Stimulated activated CD4-positive, alpha-beta T cell treated with anti-CD3 and anti-CD28 coated beads, Interleukin-1b, Interleukin-23, amount 100 ng/mL, for 4 hours (primary cell): Measurements from ENCODE around the gene LRGUK.
"Not testable (repeated sequence)": the region's sequence is repeated elsewhere in the genome, so short reads cannot be mapped to it uniquely, and the experiment has no call there.

Experiments used
- DNase-seq, 2 donors: peaks; one replicate each; pipeline ENCODE4 v3.0.0-alpha.2; 2020; ENCODE audit warnings: low read depth in 2 of 2

The LRGUK gene

GRCh38 chr7:134126966-134127848 is at the start of gene LRGUK:
TSS of gene LRGUK (plus strand) at chr7:134127340. CDS start at chr7:134127368, 28 bp downstream.
- peak; percentile 58 to 65 for DNase-seq

GRCh38 chr7:134077560-134077959 is 49.6 kb upstream of the LRGUK start:
- DNase-seq, result not testable (repeated sequence)

GRCh38 chr7:134078991-134079390 is 48.1 kb upstream of the LRGUK start:
- DNase-seq, result no peak

GRCh38 chr7:134081695-134082094 is 45.4 kb upstream of the LRGUK start:
- no peak for DNase-seq

GRCh38 chr7:134083766-134084487 is 43.2 kb upstream of the LRGUK start:
- no peak for DNase-seq

- DNase-seq, result no peak
These were observed 42.5 kb upstream of the LRGUK start for GRCh38 chr7:134084488-134085144.

- no peak for DNase-seq
These were observed 41.8 kb upstream of the LRGUK start for GRCh38 chr7:134085311-134085710.

- DNase-seq, result no peak
These were observed 40.0 kb upstream of the LRGUK start for GRCh38 chr7:134086998-134087735.

- DNase-seq, result no peak
These were observed 38.9 kb upstream of the LRGUK start for GRCh38 chr7:134088199-134088598.

GRCh38 chr7:134089446-134089845 is 37.7 kb upstream of the LRGUK start:
- no peak for DNase-seq

GRCh38 chr7:134098072-134098471 is 29.1 kb upstream of the LRGUK start:
- no peak for DNase-seq

GRCh38 chr7:134101716-134102115 is 25.4 kb upstream of the LRGUK start:
- DNase-seq, result no peak

GRCh38 chr7:134104166-134104565 is 23.0 kb upstream of the LRGUK start:
- no peak for DNase-seq

GRCh38 chr7:134105841-134106240 is 21.3 kb upstream of the LRGUK start:
- no peak for DNase-seq

GRCh38 chr7:134108802-134109201 is 18.3 kb upstream of the LRGUK start:
- no peak for DNase-seq

- DNase-seq, result no peak
These were observed 13.5 kb upstream of the LRGUK start for GRCh38 chr7:134113655-134114054.

- DNase-seq, result no peak
These were observed 12.1 kb upstream of the LRGUK start for GRCh38 chr7:134114992-134115391.

GRCh38 chr7:134120405-134120804 is 6.7 kb upstream of the LRGUK start:
- no peak for DNase-seq

GRCh38 chr7:134121632-134122139 is 5.5 kb upstream of the LRGUK start:
- no peak for DNase-seq

GRCh38 chr7:134122980-134123379 is 4.2 kb upstream of the LRGUK start:
- no peak for DNase-seq

GRCh38 chr7:134126146-134126545 is 994 bp upstream of the LRGUK start:
- no peak for DNase-seq

- no peak for DNase-seq
These were observed 559 bp upstream of the LRGUK start for GRCh38 chr7:134126596-134126965.
